Brain microvascular endothelial cell (primary cell): ENCODE results near the gene MYT1.
"Not testable (repeated sequence)": the region's sequence is repeated elsewhere in the genome, so short reads cannot be mapped to it uniquely, and the experiment has no call there.

Experiments used
- DNase-seq: peaks from one replicate; pipeline ENCODE4 v3.0.0-alpha.2; 2020
- H3K27ac ChIP-seq: fragments of 250-450 bp; sonication (Bioruptor Pico); 2 replicates; pipeline ENCODE4 v1.5.1; 2020; ENCODE audit warnings: mild to moderate bottlenecking, moderate library complexity
- H3K27me3 ChIP-seq: fragments of 250-450 bp; sonication (Bioruptor Pico); replicated peaks from 2 replicates; pipeline ENCODE4 v1.5.1; 2020; ENCODE audit warnings: mild to moderate bottlenecking
- H3K36me3 ChIP-seq: fragments of 250-450 bp; sonication (Bioruptor Pico); replicated peaks from 2 replicates; pipeline ENCODE4 v1.5.1; 2020; ENCODE audit warnings: mild to moderate bottlenecking
- H3K4me3 ChIP-seq: 2 replicates; pipeline ENCODE4 v1.5.1; 2011; ENCODE audit warnings: low read depth, mild to moderate bottlenecking, control low read depth, low read length, moderate library complexity
- in situ Hi-C: cut with HindIII; loops from 2 replicates; pipeline ENCODE4 v1.10.0; 2017; ENCODE audit warnings: low sequenced_read_pairs, low pct_ligation_motif_present
- TF ChIP-seq, protein P1 (sequence below): IDR thresholded peaks from 2 replicates; pipeline ENCODE4 v1.5.1; 2011; ENCODE audit warnings: low read depth, mild to moderate bottlenecking, moderate library complexity, low read length, control low read depth, inconsistent platforms; ENCODE audit errors: missing control alignments

The MYT1 gene

DNA sequence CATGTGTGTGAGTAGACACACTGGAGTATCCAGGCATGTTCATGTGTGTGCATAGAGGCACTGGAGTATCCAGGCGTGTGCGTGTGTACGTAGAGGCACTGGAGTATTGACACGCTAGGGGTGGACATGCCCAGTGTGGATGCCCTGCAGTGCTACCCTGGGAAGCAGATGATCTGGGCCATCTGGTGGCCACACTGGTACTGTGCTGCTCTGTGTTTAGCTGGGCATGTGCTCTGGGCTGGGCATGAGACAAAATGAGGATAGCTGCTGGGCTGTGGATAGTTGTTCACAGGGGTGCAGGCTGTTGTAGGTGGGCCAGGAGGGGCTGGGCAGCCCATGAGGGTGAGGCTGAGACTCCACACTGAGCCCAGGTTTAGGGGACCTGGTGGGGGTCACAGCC lies 32.8 kb upstream of the MYT1 start:
- no peak for DNase-seq
- in situ Hi-C loops, result no loop called here
- Histone ChIP-seq H3K27ac (no peak overlapping the region), H3K27me3 (peaks cover 2% of the 10 kb centered on the region), H3K36me3 (no peaks in the 10 kb centered on the region), H3K4me3 (no peak overlapping the region)
- TF ChIP-seq, protein P1, sequence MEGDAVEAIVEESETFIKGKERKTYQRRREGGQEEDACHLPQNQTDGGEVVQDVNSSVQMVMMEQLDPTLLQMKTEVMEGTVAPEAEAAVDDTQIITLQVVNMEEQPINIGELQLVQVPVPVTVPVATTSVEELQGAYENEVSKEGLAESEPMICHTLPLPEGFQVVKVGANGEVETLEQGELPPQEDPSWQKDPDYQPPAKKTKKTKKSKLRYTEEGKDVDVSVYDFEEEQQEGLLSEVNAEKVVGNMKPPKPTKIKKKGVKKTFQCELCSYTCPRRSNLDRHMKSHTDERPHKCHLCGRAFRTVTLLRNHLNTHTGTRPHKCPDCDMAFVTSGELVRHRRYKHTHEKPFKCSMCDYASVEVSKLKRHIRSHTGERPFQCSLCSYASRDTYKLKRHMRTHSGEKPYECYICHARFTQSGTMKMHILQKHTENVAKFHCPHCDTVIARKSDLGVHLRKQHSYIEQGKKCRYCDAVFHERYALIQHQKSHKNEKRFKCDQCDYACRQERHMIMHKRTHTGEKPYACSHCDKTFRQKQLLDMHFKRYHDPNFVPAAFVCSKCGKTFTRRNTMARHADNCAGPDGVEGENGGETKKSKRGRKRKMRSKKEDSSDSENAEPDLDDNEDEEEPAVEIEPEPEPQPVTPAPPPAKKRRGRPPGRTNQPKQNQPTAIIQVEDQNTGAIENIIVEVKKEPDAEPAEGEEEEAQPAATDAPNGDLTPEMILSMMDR, result peak; percentile 53

DNA sequence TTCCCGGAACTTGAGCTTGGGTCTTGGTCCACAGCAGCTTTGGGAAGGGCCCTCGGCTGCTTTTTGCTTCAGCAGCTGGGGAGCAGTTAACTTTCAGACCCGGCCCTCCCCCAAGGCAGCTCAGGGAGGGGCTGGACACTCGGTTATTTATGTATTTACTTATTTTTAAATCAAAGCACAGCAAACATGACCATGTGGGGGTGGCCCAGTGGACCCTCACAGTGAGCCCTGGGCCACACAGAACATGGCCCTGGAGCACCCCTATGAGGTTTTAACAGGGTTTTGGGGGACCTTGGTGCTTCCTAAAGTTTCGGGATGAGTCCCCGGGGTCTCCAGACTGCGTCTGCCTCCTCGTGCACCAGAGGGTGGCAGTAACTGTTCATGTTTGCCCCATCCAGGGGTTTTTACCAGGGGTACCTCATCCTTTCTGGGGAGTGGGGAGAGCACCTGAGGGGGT lies 30.3 kb upstream of the MYT1 start:
- peaks cover under 1% of the 10 kb centered on the region for H3K27me3 ChIP-seq
- in situ Hi-C loops, result no loop called here
- no peak overlapping the region for H3K4me3 ChIP-seq
- no peak overlapping the region for H3K27ac ChIP-seq
- TF ChIP-seq, protein P1, result peak; percentile 49
- H3K36me3 ChIP-seq, result no peaks in the 10 kb centered on the region
- no peak for DNase-seq

DNA sequence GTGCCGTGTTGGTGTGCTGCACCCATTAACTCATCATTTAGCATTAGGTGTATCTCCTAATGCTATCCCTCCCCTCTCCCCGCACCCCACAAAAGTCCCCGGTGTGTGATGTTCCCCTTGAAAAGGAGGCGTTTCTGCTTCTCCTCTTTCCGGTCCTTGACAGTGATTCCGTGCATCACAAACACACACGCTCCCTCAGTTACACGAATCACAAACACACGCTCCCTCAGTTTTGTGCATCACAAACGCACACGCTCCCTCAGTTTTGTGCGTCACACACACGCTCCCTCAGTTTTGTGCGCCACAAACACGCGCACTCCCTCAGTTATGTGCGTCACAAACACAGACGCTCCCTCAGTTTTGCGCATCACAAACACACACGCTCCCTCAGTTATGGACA lies 29.5 kb upstream of the MYT1 start:
- H3K36me3 ChIP-seq, H3K4me3 ChIP-seq, in situ Hi-C loops, DNase-seq, H3K27me3 ChIP-seq, H3K27ac ChIP-seq: not testable (repeated sequence)

DNA sequence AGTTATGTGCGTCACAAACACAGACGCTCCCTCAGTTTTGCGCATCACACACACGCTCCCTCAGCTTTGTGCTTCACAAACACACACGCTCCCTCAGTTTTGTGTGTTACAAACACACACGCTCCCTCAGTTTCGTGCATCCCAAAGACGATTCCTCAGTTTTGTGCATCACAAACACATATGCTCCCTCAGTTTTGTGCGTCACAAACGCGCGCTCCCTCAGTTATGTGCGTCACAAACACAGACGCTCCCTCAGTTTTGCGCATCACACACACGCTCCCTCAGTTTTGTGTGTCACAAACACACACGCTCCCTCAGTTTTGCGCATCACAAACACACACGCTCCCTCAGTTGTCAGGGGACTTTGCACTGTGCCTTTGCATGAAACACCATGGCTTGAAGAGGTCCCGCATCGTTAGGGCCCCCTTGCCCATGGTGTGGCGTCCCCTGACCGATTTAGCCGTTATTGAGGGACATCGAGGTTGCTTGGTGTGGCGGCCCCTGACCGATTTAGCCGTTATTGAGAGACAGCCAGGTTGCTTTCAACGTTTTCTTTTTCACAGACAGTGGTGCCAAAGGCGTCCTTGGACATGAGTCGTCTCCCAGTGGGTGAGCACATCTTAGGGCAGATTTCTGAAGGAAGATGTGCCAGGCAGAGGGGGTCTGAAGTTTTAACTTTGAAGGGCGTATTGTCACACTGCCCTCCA lies 28.1 kb upstream of the MYT1 start:
- TF ChIP-seq, protein P1, result no peak
- no peak for DNase-seq
- peaks cover 1% of the 10 kb centered on the region for H3K27me3 ChIP-seq
- in situ Hi-C loops, result no loop called here
- no peak overlapping the region for H3K4me3 ChIP-seq
- no peaks in the 10 kb centered on the region for H3K36me3 ChIP-seq
- H3K27ac ChIP-seq, result no peak overlapping the region

DNA sequence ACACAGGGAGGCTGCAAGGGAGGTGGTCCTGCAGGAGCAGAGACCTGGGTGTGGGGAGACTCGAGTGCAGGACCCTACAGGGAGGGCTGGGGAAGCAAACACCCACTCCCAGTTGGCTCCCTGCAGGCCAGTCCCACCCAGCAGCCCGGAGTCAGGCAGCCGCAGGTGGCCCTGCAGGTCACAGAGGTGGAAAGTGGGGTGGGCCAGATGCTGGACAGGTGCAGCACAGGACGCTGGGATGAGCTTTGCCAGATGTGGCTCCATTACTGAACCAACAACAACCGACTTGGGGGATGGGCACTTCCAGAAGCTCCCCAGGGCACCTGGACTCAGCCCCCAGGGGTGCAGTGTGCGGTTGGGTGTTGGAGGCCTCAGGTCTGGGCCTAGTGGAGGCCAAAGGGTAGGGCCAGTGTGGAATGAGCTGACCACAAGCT lies 26.6 kb upstream of the MYT1 start:
- H3K27ac ChIP-seq, result no peak overlapping the region
- in situ Hi-C loops, result no loop called here
- H3K36me3 ChIP-seq, result no peaks in the 10 kb centered on the region
- TF ChIP-seq, protein P1, result no peak
- no peak for DNase-seq
- no peak overlapping the region for H3K4me3 ChIP-seq
- peaks cover 1% of the 10 kb centered on the region for H3K27me3 ChIP-seq

DNA sequence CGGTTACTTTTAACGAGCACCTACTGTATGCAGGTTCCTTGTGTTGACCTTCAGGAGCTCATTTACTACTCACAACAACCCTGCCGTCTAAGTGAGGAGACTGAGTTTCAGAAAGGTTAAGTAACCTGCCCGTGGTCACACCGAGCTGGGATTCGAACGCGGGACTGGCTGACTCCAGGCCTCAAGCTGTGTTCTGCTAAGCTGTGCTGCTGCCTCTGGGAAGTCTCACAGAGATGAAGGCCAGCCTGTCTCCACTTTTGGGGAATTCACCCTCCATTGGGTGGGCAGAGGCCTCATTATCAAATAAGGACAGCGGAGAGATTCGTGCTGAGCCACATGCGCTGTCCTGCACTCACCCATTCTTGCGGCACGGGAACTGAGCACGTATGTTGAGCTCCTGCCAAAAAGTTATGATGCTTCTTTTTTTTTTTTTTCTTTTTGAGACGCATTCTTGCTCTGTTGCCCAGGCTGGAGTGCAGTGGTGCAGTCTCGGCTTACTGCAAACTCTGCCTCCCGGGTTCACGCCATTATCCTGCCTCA lies 25.9 kb upstream of the MYT1 start:
- no peak for DNase-seq
- H3K27ac ChIP-seq, result no peak overlapping the region
- H3K4me3 ChIP-seq, result no peak overlapping the region
- TF ChIP-seq, protein P1, result no peak
- in situ Hi-C loops, result no loop called here
- peaks cover 1% of the 10 kb centered on the region for H3K27me3 ChIP-seq
- no peaks in the 10 kb centered on the region for H3K36me3 ChIP-seq
